ENCODE results near the gene SLC31A2. TPM values are rescaled to one million over a fixed set of nuclear protein-coding genes. Genes with fewer than 3 reads are reported as not detected.
A peak's percentile ranks its signal among the peaks of the same experiment; 100 is the strongest.

Gene SLC31A2
- total and polyA plus RNA-seq, 4 donors: 11.2 to 63.6 (median 24.2) TPM

DNA sequence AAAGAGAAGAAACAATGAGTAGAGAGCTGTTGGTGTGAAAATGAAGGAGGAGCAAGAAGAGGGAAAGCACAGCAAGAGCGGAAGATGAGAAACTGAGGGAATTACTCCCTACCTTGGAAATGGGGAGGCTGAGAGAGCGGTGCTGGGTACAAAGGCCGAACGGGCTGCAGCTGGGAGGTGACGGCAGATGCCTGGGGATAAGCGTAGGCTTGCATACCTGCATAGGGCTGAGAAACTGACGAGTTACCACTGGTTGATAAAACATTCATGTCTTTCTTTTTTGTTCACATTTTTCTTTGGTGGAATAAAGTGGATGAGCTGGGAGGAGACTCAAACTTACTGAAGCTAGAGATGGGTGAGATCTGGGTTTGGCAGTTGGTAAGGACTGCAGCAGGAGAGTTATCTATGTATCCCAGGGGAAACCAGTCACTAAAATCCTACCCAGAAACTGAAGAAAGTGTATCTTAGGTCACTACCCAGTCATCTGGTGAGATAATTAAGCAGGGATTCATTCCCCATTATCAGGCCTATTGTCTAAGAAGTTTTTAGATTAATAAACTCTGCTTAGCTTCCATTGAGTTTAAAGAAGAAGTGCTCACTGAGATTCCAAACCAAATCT lies 35.4 kb downstream of the SLC31A2 start:
- ATAC-seq (ENCODE audit: insufficient read depth, low FRiP score) (no peak), DNase-seq (no peak)
- TF ChIP-seq, protein P1, sequence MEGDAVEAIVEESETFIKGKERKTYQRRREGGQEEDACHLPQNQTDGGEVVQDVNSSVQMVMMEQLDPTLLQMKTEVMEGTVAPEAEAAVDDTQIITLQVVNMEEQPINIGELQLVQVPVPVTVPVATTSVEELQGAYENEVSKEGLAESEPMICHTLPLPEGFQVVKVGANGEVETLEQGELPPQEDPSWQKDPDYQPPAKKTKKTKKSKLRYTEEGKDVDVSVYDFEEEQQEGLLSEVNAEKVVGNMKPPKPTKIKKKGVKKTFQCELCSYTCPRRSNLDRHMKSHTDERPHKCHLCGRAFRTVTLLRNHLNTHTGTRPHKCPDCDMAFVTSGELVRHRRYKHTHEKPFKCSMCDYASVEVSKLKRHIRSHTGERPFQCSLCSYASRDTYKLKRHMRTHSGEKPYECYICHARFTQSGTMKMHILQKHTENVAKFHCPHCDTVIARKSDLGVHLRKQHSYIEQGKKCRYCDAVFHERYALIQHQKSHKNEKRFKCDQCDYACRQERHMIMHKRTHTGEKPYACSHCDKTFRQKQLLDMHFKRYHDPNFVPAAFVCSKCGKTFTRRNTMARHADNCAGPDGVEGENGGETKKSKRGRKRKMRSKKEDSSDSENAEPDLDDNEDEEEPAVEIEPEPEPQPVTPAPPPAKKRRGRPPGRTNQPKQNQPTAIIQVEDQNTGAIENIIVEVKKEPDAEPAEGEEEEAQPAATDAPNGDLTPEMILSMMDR (IDR thresholded peaks at IDR 0.05; ENCODE audit: control extremely low read depth, extremely low read depth): no peak
- peaks cover 31 to 68% (median 63%) of the 10 kb centered on the region in 4 donors for H3K36me3 ChIP-seq (ENCODE audit: control insufficient read depth in 4 of 4, insufficient read depth in 4 of 4, low read length in 4 of 4)
- no peak overlapping the region for H3K27ac ChIP-seq (ENCODE audit: low read depth in 1 of 2, low read length in 1 of 2)
- H3K27me3 ChIP-seq (ENCODE audit: control insufficient read depth in 3 of 3, insufficient read depth in 3 of 3, low read length in 2 of 3): no peaks in the 10 kb centered on the region
- no peak overlapping the region for H3K9ac ChIP-seq (ENCODE audit: insufficient read depth in 1 of 2, low read length in 2 of 2)
- no peaks in the 10 kb centered on the region for H3K9me3 ChIP-seq (ENCODE audit: control insufficient read depth in 4 of 4, insufficient read depth in 3 of 4, low read length in 3 of 4)
- 97 to 98% methylated on average over 7 of the region's 7 CpGs for WGBS, 2 donors
- no peaks in the 10 kb centered on the region for H3K4me1 ChIP-seq (ENCODE audit: control insufficient read depth in 5 of 5, insufficient read depth in 5 of 5, low read length in 5 of 5)
- H3K4me3 ChIP-seq: no peak overlapping the region

DNA sequence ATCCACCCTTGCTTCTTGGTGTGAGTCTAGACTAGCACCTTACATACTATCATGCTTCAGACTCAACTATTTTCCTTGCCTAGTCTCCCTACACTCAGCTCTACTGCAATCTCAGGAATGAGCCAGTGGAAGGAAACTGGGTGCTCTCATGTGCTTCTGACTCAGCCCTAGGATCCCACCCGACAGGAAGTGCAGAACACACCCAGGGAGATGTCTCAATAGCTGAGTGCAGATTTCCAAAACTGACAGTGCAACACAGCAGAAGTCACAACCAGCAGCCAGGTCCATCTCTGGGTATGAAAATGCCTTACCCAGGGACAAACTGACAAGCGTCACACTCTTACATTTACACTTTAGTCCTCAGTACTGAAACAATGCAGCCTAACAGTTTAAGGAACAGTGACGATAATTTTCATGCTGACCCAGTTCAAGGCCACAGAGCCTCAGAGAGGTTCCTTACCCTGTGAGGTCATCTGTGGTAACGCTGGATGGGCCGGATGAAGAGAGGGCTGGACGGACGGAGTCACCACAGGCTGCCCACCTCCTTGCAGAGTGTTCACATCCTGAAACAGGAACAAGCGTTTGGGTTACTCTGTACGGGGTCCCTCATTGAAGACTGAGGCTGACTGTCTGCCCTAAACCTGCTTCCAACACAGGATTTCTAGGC lies 37.3 kb downstream of the SLC31A2 start:
- TF ChIP-seq, protein P1 (IDR thresholded peaks at IDR 0.05; ENCODE audit: control extremely low read depth, extremely low read depth): no peak
- no peak overlapping the region for H3K4me3 ChIP-seq
- whole genome bisulfite sequencing, 2 donors: 40 to 60% methylated on average over 9 of the region's 9 CpGs
- peak overlapping the region in 1 of 2 donors; percentile 82 for H3K27ac ChIP-seq (ENCODE audit: low read depth in 1 of 2, low read length in 1 of 2)
- peak; percentile 83 for ATAC-seq (ENCODE audit: insufficient read depth, low FRiP score)
- H3K9ac ChIP-seq (ENCODE audit: insufficient read depth in 1 of 2, low read length in 2 of 2): no peak overlapping the region
- peaks cover 24 to 57% (median 54%) of the 10 kb centered on the region in 4 donors for H3K36me3 ChIP-seq (ENCODE audit: control insufficient read depth in 4 of 4, insufficient read depth in 4 of 4, low read length in 4 of 4)
- no peaks in the 10 kb centered on the region for H3K27me3 ChIP-seq (ENCODE audit: control insufficient read depth in 3 of 3, insufficient read depth in 3 of 3, low read length in 2 of 3)
- DNase-seq: peak in 2 of 3 donors; percentile 6
- no peaks in the 10 kb centered on the region for H3K4me1 ChIP-seq (ENCODE audit: control insufficient read depth in 5 of 5, insufficient read depth in 5 of 5, low read length in 5 of 5)
- no peaks in the 10 kb centered on the region for H3K9me3 ChIP-seq (ENCODE audit: control insufficient read depth in 4 of 4, insufficient read depth in 3 of 4, low read length in 3 of 4)

DNA sequence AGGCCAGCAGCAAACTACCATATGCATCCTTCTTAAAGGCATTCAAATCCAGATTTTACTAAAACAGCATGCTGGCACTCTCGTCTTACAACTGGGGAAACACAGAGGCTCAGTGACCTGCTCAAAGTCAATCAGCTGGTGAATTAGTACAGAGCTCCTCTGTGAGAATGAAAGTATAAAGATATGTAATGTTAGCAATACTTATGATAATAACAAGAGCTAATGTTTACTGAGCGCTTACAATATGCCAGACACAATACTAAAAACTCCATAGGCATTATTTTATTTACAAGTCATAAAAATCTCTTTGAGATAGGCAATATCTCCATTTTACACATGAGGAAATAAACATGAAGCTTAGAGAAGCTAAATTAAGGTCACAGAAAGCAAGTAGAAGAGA lies 41.6 kb downstream of the SLC31A2 start:
- DNase-seq: no peak
- H3K9me3 ChIP-seq (ENCODE audit: control insufficient read depth in 4 of 4, insufficient read depth in 3 of 4, low read length in 3 of 4): no peaks in the 10 kb centered on the region
- no peaks in the 10 kb centered on the region for H3K4me1 ChIP-seq (ENCODE audit: control insufficient read depth in 5 of 5, insufficient read depth in 5 of 5, low read length in 5 of 5)
- H3K36me3 ChIP-seq (ENCODE audit: control insufficient read depth in 4 of 4, insufficient read depth in 4 of 4, low read length in 4 of 4): peaks cover 17 to 32% (median 26%) of the 10 kb centered on the region in 4 donors
- TF ChIP-seq, protein P1 (IDR thresholded peaks at IDR 0.05; ENCODE audit: control extremely low read depth, extremely low read depth): no peak
- no peak for ATAC-seq (ENCODE audit: insufficient read depth, low FRiP score)
- H3K27ac ChIP-seq (ENCODE audit: low read depth in 1 of 2, low read length in 1 of 2): no peak overlapping the region
- no peaks in the 10 kb centered on the region for H3K27me3 ChIP-seq (ENCODE audit: control insufficient read depth in 3 of 3, insufficient read depth in 3 of 3, low read length in 2 of 3)
- H3K4me3 ChIP-seq: no peak overlapping the region
- 49 to 71% methylated on average over 2 of the region's 2 CpGs for WGBS, 2 donors
- no peak overlapping the region for H3K9ac ChIP-seq (ENCODE audit: insufficient read depth in 1 of 2, low read length in 2 of 2)

Data from lung (tissue), 12 donors.